Keratinocyte (primary cell): Measurements from ENCODE around the gene ARHGEF38. TPM values are rescaled to one million over a fixed set of nuclear protein-coding genes. Genes with fewer than 3 reads are reported as not detected.

Source experiments
- DNase-seq: peaks from one replicate; pipeline ENCODE4 v3.0.0-alpha.2; 2011; ENCODE audit warnings: low read depth, missing footprints, low spot score
- FAIRE-seq: peaks from 2 replicates; lab custom pipeline; 2011; peaks lifted over from hg19 to GRCh38; lab: Jason Lieb, UNC
- H2AFZ ChIP-seq: 2 replicates; pipeline ENCODE4 v1.6.0; 2012; ENCODE audit warnings: low read length, control low read depth, inconsistent platforms; ENCODE audit not compliant: control insufficient read depth
- H3K27ac ChIP-seq: 2 replicates; pipeline ENCODE4 v1.5.1; 2011; ENCODE audit warnings: low read length; ENCODE audit not compliant: control insufficient read depth, insufficient read depth
- H3K27me3 ChIP-seq: 3 replicates; pipeline ENCODE4 v1.6.0; 2011; ENCODE audit warnings: low read length; ENCODE audit not compliant: control insufficient read depth, insufficient read depth; ENCODE audit errors: extremely low read depth
- H3K36me3 ChIP-seq, 2 experiments: 2 replicates in 1 of 2; 3 replicates in 1 of 2; pipeline ENCODE4 v1.5.1; 2011; ENCODE audit warnings: low read length in 2 of 2, mild to moderate bottlenecking in 1 of 2; ENCODE audit not compliant: control insufficient read depth in 2 of 2, insufficient read depth in 2 of 2; ENCODE audit errors: extremely low read depth in 1 of 2
- H3K4me1 ChIP-seq: 3 replicates; pipeline ENCODE4 v1.5.1; 2011; ENCODE audit warnings: low read length; ENCODE audit not compliant: control insufficient read depth, insufficient read depth; ENCODE audit errors: extremely low read depth
- H3K4me2 ChIP-seq: 3 replicates; pipeline ENCODE4 v1.6.0; 2011; ENCODE audit warnings: low read depth, low read length; ENCODE audit not compliant: control insufficient read depth, insufficient read depth; ENCODE audit errors: extremely low read depth
- H3K4me3 ChIP-seq, 3 experiments: fragments of 200-600 bp in 1 of 3; sonication (generic) in 1 of 3; 2 replicates in 2 of 3; 3 replicates in 1 of 3; pipeline ENCODE4 v1.5.1; 2011 to 2016; ENCODE audit warnings: low read length in 3 of 3, mild to moderate bottlenecking in 3 of 3, control low read depth in 2 of 3, inconsistent platforms in 1 of 3, low read depth in 1 of 3, mixed read lengths in 1 of 3, mixed run types in 1 of 3, moderate library complexity in 1 of 3; ENCODE audit not compliant: control insufficient read depth in 2 of 3, insufficient read depth in 2 of 3; ENCODE audit errors: extremely low read depth in 1 of 3
- H3K79me2 ChIP-seq: 2 replicates; pipeline ENCODE4 v1.6.0; 2012; ENCODE audit warnings: low read length; ENCODE audit not compliant: control insufficient read depth, insufficient read depth
- H3K9ac ChIP-seq: 3 replicates; pipeline ENCODE4 v1.6.0; 2011; ENCODE audit warnings: low read length; ENCODE audit not compliant: control insufficient read depth, insufficient read depth; ENCODE audit errors: extremely low read depth
- H3K9me1 ChIP-seq: 3 replicates; pipeline ENCODE4 v1.6.0; 2011; ENCODE audit warnings: low read length; ENCODE audit not compliant: control insufficient read depth, insufficient read depth; ENCODE audit errors: extremely low read depth
- H3K9me3 ChIP-seq: 2 replicates; pipeline ENCODE4 v1.5.1; 2012; ENCODE audit warnings: low read depth, low read length; ENCODE audit not compliant: control insufficient read depth
- H4K20me1 ChIP-seq: 3 replicates; pipeline ENCODE4 v1.6.0; 2011; ENCODE audit warnings: low read length; ENCODE audit not compliant: control insufficient read depth, insufficient read depth; ENCODE audit errors: extremely low read depth
- CTCF ChIP-seq, 3 experiments: IDR thresholded peaks in 1 of 3; conservative IDR thresholded peaks in 1 of 3; optimal IDR thresholded peaks in 1 of 3; 2 replicates in 2 of 3; 3 replicates in 1 of 3; pipeline versions ENCODE3 to v1.5.1; 2011; ENCODE audit warnings: low read length in 3 of 3, mild to moderate bottlenecking in 3 of 3, moderate library complexity in 2 of 3, control low read depth in 1 of 3, inconsistent platforms in 1 of 3; ENCODE audit not compliant: insufficient read depth in 2 of 3; ENCODE audit errors: extremely low read depth in 1 of 3
- EZH2 ChIP-seq: IDR thresholded peaks from one replicate; pipeline ENCODE4 v1.6.1; 2012; ENCODE audit warnings: inconsistent platforms, mild to moderate bottlenecking, low read length, moderate library complexity
- dilution Hi-C: fragments of 300-500 bp; cut with MboI; formaldehyde crosslinking; loops from one replicate; pipeline ENCODE4 v1.7.0; 2020; ENCODE audit warnings: low sequenced_read_pairs; ENCODE audit not compliant: extremely low pct_ligation_motif_present
- polyA plus RNA-seq, 5 experiments: library from polyadenylated mRNA; depleted of rRNA in 3 of 5; stranded (reverse) in 3 of 5; stranded (forward) in 1 of 5; unstranded in 1 of 5; fragments of >200 nt; gene quantifications; 1 replicate in 1 of 5; 2 replicates in 3 of 5; 3 replicates in 1 of 5; pipeline versions ENCODE4 v1.2.1 to v1.2.3, GENCODE V29; 2011 to 2012; ENCODE audit warnings: missing spikeins in 2 of 5, low read depth in 1 of 5, low replicate concordance in 1 of 5

Gene ARHGEF38
- polyA plus RNA-seq, 1 donor (not counting 4 experiments of a cell fraction or from before 2014, with no cell fraction given), result 0.09 TPM

DNA sequence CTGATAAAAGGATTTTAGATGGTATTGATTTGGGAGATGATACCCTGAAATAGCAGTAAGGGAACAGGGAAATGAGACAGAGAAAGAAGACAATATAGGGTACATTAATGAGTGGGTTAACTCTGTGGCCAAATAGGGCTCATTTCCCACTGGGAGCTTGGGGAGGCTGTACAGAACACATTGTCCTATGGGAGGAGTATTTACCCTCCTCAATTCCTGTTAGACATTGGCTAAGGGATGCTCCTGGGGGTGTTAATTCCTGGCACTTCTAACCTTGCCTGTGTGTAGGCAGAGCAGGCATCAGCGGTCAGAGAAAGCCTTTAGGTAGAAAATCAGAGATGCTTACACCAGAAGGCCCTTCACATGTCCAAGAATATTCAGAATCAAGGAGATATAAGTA is 49.0 kb downstream of the ARHGEF38 start:
- FAIRE-seq, result no peak
- TF ChIP-seq CTCF (optimal IDR thresholded peaks at IDR 0.05 in 1 of 3, IDR thresholded peaks at IDR 0.05 in 1 of 3, conservative IDR thresholded peaks at IDR 0.05 in 1 of 3; ENCODE audit: extremely low read depth in 1 of 3, insufficient read depth in 2 of 3, low read length in 3 of 3) (no peak), EZH2 (no peak)
- Histone ChIP-seq H3K9me1 (no peaks in the 10 kb centered on the region), H2AFZ (no peak overlapping the region), H3K27me3 (no peaks in the 10 kb centered on the region), H4K20me1 (no peaks in the 10 kb centered on the region), H3K36me3 (no peaks in the 10 kb centered on the region), H3K4me1 (peaks cover 9% of the 10 kb centered on the region), H3K4me3 (no peak overlapping the region), H3K79me2 (no peaks in the 10 kb centered on the region), H3K27ac (no peak overlapping the region), H3K9me3 (no peaks in the 10 kb centered on the region), H3K9ac (no peak overlapping the region), H3K4me2 (no peak overlapping the region)
- no peak for DNase-seq
- dilution Hi-C loops, result no loop called here

- no peak for DNase-seq
Measured at GRCh38 chr4:105603158-105603557, 50.7 kb downstream of the ARHGEF38 start.

More at GRCh38 chr4:105603158-105603557, 50.7 kb downstream of the ARHGEF38 start:
- no peaks in the 10 kb centered on the region for H3K9me3 ChIP-seq
- no peak overlapping the region for H3K4me3 ChIP-seq
- dilution Hi-C loops, result no loop called here
- H3K4me1 ChIP-seq, result peaks cover 9% of the 10 kb centered on the region
- no peaks in the 10 kb centered on the region for H3K9me1 ChIP-seq
- H3K27ac ChIP-seq, result no peak overlapping the region
- H3K27me3 ChIP-seq, result no peaks in the 10 kb centered on the region
- no peak for FAIRE-seq
- no peak for TF ChIP-seq CTCF (optimal IDR thresholded peaks at IDR 0.05 in 1 of 3, IDR thresholded peaks at IDR 0.05 in 1 of 3, conservative IDR thresholded peaks at IDR 0.05 in 1 of 3; ENCODE audit: extremely low read depth in 1 of 3, insufficient read depth in 2 of 3, low read length in 3 of 3)
- no peak for TF ChIP-seq EZH2
- no peak overlapping the region for H2AFZ ChIP-seq
- H3K4me2 ChIP-seq, result no peak overlapping the region
- no peaks in the 10 kb centered on the region for H3K36me3 ChIP-seq
- no peak overlapping the region for H3K9ac ChIP-seq
- H3K79me2 ChIP-seq, result no peaks in the 10 kb centered on the region
- H4K20me1 ChIP-seq, result no peaks in the 10 kb centered on the region
